HepG2 (cell line): ENCODE measurements around the gene PFKL. TPM values are rescaled to one million over a fixed set of nuclear protein-coding genes. Genes with fewer than 3 reads are reported as not detected.

Experiments
- ATAC-seq: fragments of 200-7000 bp; cut with Tn5 transposase; 3 replicates; pipeline ENCODE4 v1.9.1; 2020; ENCODE audit warnings: mild to moderate bottlenecking, moderate library complexity
- BruUV-seq: library from RNA; stranded (reverse); fragments of 400-500 nt; replicated peaks from 2 replicates; lab custom pipeline; 2021; lab: Mats Ljungman, UMichigan
- CTCF ChIA-PET: fragments of 300-600 bp; formaldehyde crosslinking; extraction: SDS; loops from one replicate; lab custom pipeline; 2021; ENCODE audit warnings: low total read pairs, inconsistent platforms, low intra/inter-chr PET ratio; lab: Yijun Ruan, JAX
- POLR2A ChIA-PET: fragments of 350-600 bp; sonication (Branson Sonifier 250); formaldehyde crosslinking; loops from one replicate; lab custom pipeline; 2020; ENCODE audit warnings: antibody characterized with exemption, inconsistent platforms; lab: Yijun Ruan, JAX
- DNase-seq: peaks from one replicate; pipeline ENCODE4 v3.0.0-alpha.2; 2015; ENCODE audit warnings: low spot score
- FAIRE-seq: peaks from 3 replicates; lab custom pipeline; 2011; peaks lifted over from hg19 to GRCh38; lab: Jason Lieb, UNC
- H2AFZ ChIP-seq: one replicate; pipeline ENCODE4 v1.6.1; 2011; ENCODE audit warnings: low read length, inconsistent platforms
- H3K27ac ChIP-seq: fragments of 300-600 bp; 3 replicates; pipeline ENCODE4 v1.8.0; 2011; ENCODE audit warnings: mixed run types, mild to moderate bottlenecking, mixed read lengths, low read length, inconsistent platforms; ENCODE audit not compliant: insufficient read depth; ENCODE audit errors: extremely low read length
- H3K27me3 ChIP-seq, 2 experiments: fragments of 200-600 bp in 1 of 2; 2 replicates in 1 of 2; 3 replicates in 1 of 2; pipeline versions ENCODE4 v1.6.0 to v1.8.0; 2011; ENCODE audit warnings: low read length in 2 of 2, mild to moderate bottlenecking in 2 of 2, moderate library complexity in 2 of 2, inconsistent platforms in 1 of 2; ENCODE audit not compliant: insufficient read depth in 2 of 2, control insufficient read depth in 1 of 2
- H3K36me3 ChIP-seq, 2 experiments: fragments of 200-600 bp in 1 of 2; replicated peaks in 1 of 2; 2 replicates in 1 of 2; 3 replicates in 1 of 2; pipeline versions ENCODE4 v1.5.1 to v1.8.0; 2011; ENCODE audit warnings: low read length in 2 of 2, inconsistent platforms in 1 of 2; ENCODE audit not compliant: insufficient read depth in 2 of 2, control insufficient read depth in 1 of 2
- H3K4me1 ChIP-seq: 2 replicates; pipeline ENCODE4 v1.5.1; 2012; ENCODE audit warnings: low read length, inconsistent platforms; ENCODE audit not compliant: insufficient read depth
- H3K4me2 ChIP-seq: 2 replicates; pipeline ENCODE4 v1.6.0; 2011; ENCODE audit warnings: low read depth, low read length, inconsistent platforms
- H3K4me3 ChIP-seq, 3 experiments: fragments of 200-600 bp in 1 of 3; sonication (generic), shearing (Covaris generic) in 1 of 3; replicated peaks in 1 of 3; 2 replicates each; pipeline ENCODE4 v1.5.1; 2011 to 2016; ENCODE audit warnings: low read length in 3 of 3, inconsistent platforms in 2 of 3, low read depth in 2 of 3, mild to moderate bottlenecking in 2 of 3, control low read depth in 1 of 3, mixed read lengths in 1 of 3; ENCODE audit not compliant: insufficient read depth in 1 of 3
- H3K79me2 ChIP-seq: one replicate; pipeline ENCODE4 v1.6.1; 2011; ENCODE audit warnings: low read length, inconsistent platforms; ENCODE audit not compliant: insufficient read depth
- H3K9ac ChIP-seq: 2 replicates; pipeline ENCODE4 v1.6.0; 2011; ENCODE audit warnings: mild to moderate bottlenecking, low read depth, low read length, inconsistent platforms; ENCODE audit not compliant: insufficient read depth
- H3K9me3 ChIP-seq: 2 replicates; pipeline ENCODE4 v1.5.1; 2012; ENCODE audit warnings: mild to moderate bottlenecking, low read length
- H4K20me1 ChIP-seq: 2 replicates; pipeline ENCODE4 v1.6.0; 2011; ENCODE audit warnings: inconsistent platforms, mild to moderate bottlenecking, low read length, moderate library complexity; ENCODE audit not compliant: insufficient read depth
- CCAR2 ChIP-seq: fragments of 200-400 bp; formaldehyde crosslinking; optimal IDR thresholded peaks from 2 replicates; pipeline ENCODE3; 2018; ENCODE audit warnings: low read depth, mild to moderate bottlenecking, low read length, moderate library complexity
- JDP2 ChIP-seq: sonication (generic); formaldehyde crosslinking; IDR thresholded peaks from 2 replicates; pipeline ENCODE4 v1.8.1; 2022; ENCODE audit warnings: missing genetic modification reagents, borderline replicate concordance
- NCOR1 ChIP-seq: fragments of 200-600 bp; sonication (generic); IDR thresholded peaks from 2 replicates; pipeline ENCODE4 v1.7.0; 2017; ENCODE audit warnings: antibody characterized with exemption, low read length, borderline replicate concordance
- NPAS2 ChIP-seq: sonication (generic); formaldehyde crosslinking; IDR thresholded peaks from 2 replicates; pipeline ENCODE4 v1.8.0; 2022; ENCODE audit warnings: mild to moderate bottlenecking, missing genetic modification reagents, borderline replicate concordance
- NR1H2 ChIP-seq: sonication (generic); formaldehyde crosslinking; IDR thresholded peaks from 2 replicates; pipeline ENCODE4 v1.8.1; 2022; ENCODE audit warnings: low read depth, missing genetic modification reagents, borderline replicate concordance
- SP1 ChIP-seq, 2 experiments: fragments of 450-650 bp in 1 of 2; sonication (generic) in 1 of 2; formaldehyde crosslinking in 1 of 2; IDR thresholded peaks; 2 replicates each; pipeline versions ENCODE4 v1.4.0 to v1.6.1; 2016 to 2020; ENCODE audit warnings: missing genetic modification reagents in 1 of 2
- SRSF1 ChIP-seq: fragments of 200-400 bp; formaldehyde crosslinking; optimal IDR thresholded peaks from 2 replicates; pipeline ENCODE3; 2017; ENCODE audit warnings: mild to moderate bottlenecking, low read depth, low read length, moderate library complexity
- SRSF4 ChIP-seq: fragments of 200-400 bp; formaldehyde crosslinking; IDR thresholded peaks from one replicate; pipeline ENCODE4 v1.6.1; 2018; ENCODE audit warnings: mild to moderate bottlenecking, low read depth, low read length, moderate library complexity; ENCODE audit not compliant: poor library complexity, severe bottlenecking
- ZFP37 ChIP-seq: sonication (generic); formaldehyde crosslinking; IDR thresholded peaks from 2 replicates; pipeline ENCODE4 v1.4.0; 2020; ENCODE audit warnings: missing genetic modification reagents, borderline replicate concordance
- ZNF292 ChIP-seq: sonication (generic); formaldehyde crosslinking; IDR thresholded peaks from 2 replicates; pipeline ENCODE4 v1.8.1; 2022; ENCODE audit warnings: mild to moderate bottlenecking, low read depth, missing genetic modification reagents, borderline replicate concordance
- ZNF333 ChIP-seq: sonication (generic); formaldehyde crosslinking; IDR thresholded peaks from 2 replicates; pipeline ENCODE4 v1.4.0; 2020; ENCODE audit warnings: mild to moderate bottlenecking, missing genetic modification reagents, borderline replicate concordance
- ZNF432 ChIP-seq: sonication (generic); formaldehyde crosslinking; IDR thresholded peaks from 2 replicates; pipeline ENCODE4 v1.5.0; 2020; ENCODE audit warnings: missing genetic modification reagents, mild to moderate bottlenecking, borderline replicate concordance
- ZNF513 ChIP-seq: sonication (generic); formaldehyde crosslinking; conservative IDR thresholded peaks from 2 replicates; pipeline ENCODE4 v1.5.0; 2020; ENCODE audit warnings: missing genetic modification reagents
- ZSCAN9 ChIP-seq: IDR thresholded peaks from 2 replicates; pipeline ENCODE4 v1.6.1; 2016; ENCODE audit warnings: borderline replicate concordance
- WGBS: methylation state at CpG from one replicate; pipeline ENCODE4 v1.1.6; 2017; ENCODE audit warnings: low lambda C conversion rate; 5-methylcytosine and 5-hydroxymethylcytosine counted together
- in situ Hi-C: cut with HindIII; loops from 2 replicates; pipeline ENCODE4 v1.10.0; 2017; ENCODE audit warnings: low pct_unique_long_range_greater_than_20kb; ENCODE audit not compliant: extremely low pct_ligation_motif_present
- intact Hi-C: fragments of 100-400 bp; cut with micrococcal nuclease; formaldehyde crosslinking; loops from one replicate; pipeline ENCODE4 v1.10.0; 2022; ENCODE audit not compliant: unreplicated experiment
- polyA plus RNA-seq, 8 experiments: library from polyadenylated mRNA; depleted of rRNA in 3 of 8; stranded (reverse) in 7 of 8; unstranded in 1 of 8; fragments of >200 nt; fragmentation: Illumina TruSeq in 4 of 8; extraction: Trizol in 4 of 8; gene quantifications; 2 replicates each; pipeline versions ENCODE4 v1.2.1 to v1.2.3, GENCODE V29; 2011 to 2016; ENCODE audit warnings: low read depth in 4 of 8, missing spikeins in 1 of 8, mixed read lengths in 1 of 8; ENCODE audit not compliant: insufficient read depth in 1 of 8
- total RNA-seq, 5 experiments: library from RNA; depleted of rRNA; stranded (reverse); fragments of >200 nt; fragmentation: Illumina TruSeq; extraction: Trizol; gene quantifications; 2 replicates each; pipeline ENCODE4 v1.2.3, GENCODE V29; 2016; ENCODE audit warnings: low read depth in 1 of 5

PFKL gene
- total and polyA plus RNA-seq, 2 of the 13 experiments (the other 11 are each of a cell fraction or from before 2014, with no cell fraction given): 92.8 to 106 TPM

- FAIRE-seq (no peak), DNase-seq (no peak), ATAC-seq (no peak)
- Histone ChIP-seq H3K9ac (no peak overlapping the region), H3K27me3 (peaks cover 0 to 1% of the 10 kb centered on the region in 2 experiments; a peak in 1 of 5 replicates), H4K20me1 (no peaks in the 10 kb centered on the region), H3K9me3 (no peaks in the 10 kb centered on the region), H3K36me3 (no peaks in the 10 kb centered on the region), H3K4me3 (no peak overlapping the region), H3K27ac (no peak overlapping the region), H3K79me2 (no peaks in the 10 kb centered on the region), H3K4me1 (peaks cover 18% of the 10 kb centered on the region), H2AFZ (no peak overlapping the region), H3K4me2 (no peak overlapping the region)
- CTCF ChIA-PET: no interaction called here
- WGBS: 53% methylated on average over 8 of the region's 8 CpGs
- no peak for TF ChIP-seq NCOR1
- no peak for TF ChIP-seq NR1H2
- TF ChIP-seq NPAS2 (CRISPR knock-in tag): no peak
- no peak for TF ChIP-seq JDP2 (CRISPR knock-in tag)
- TF ChIP-seq SRSF4: no peak
- TF ChIP-seq ZFP37 (CRISPR knock-in tag): no peak
- TF ChIP-seq CCAR2: no peak
- TF ChIP-seq ZNF292 (CRISPR knock-in tag): no peak
- no peak for TF ChIP-seq SP1 (IDR thresholded peaks at IDR 0.05)
- no peak for TF ChIP-seq SP1 (CRISPR knock-in tag; IDR thresholded peaks at IDR 0.05)
- no peak for TF ChIP-seq ZNF333
- TF ChIP-seq ZSCAN9 (CRISPR knock-in tag): no peak
- TF ChIP-seq ZNF432 (CRISPR knock-in tag): no peak
- no peak for TF ChIP-seq ZNF513 (CRISPR knock-in tag)
- no peak for TF ChIP-seq SRSF1
- BruUV-seq: no TSS peak
- POLR2A ChIA-PET: no interaction called here
- intact Hi-C loops (no loop called here), in situ Hi-C loops (no loop called here)
These were observed 30.8 kb upstream of the PFKL start for GRCh38 chr21:44269090-44269489.
